Smooth muscle cell (in vitro differentiated cells): ENCODE measurements around the gene ROR1. TPM values are rescaled to one million over a fixed set of nuclear protein-coding genes. Genes with fewer than 3 reads are reported as not detected.

Source experiments
- DNase-seq: peaks from one replicate; lab custom pipeline; 2025; ENCODE audit not compliant: unreplicated experiment; lab: John Stamatoyannopoulos, UW
- H2AFZ ChIP-seq: fragments of 200-600 bp; sonication (generic); 2 replicates; pipeline ENCODE4 v1.6.0; 2016; ENCODE audit warnings: antibody characterized with exemption, low read depth, mild to moderate bottlenecking
- H3F3A ChIP-seq: fragments of 200-600 bp; sonication (generic); 2 replicates; pipeline ENCODE4 v1.6.0; 2017; ENCODE audit warnings: antibody characterized with exemption, low read depth
- H3K27ac ChIP-seq: fragments of 200-600 bp; sonication (generic); 2 replicates; pipeline ENCODE4 v1.5.1; 2016; ENCODE audit warnings: low read depth, mild to moderate bottlenecking
- H3K27me3 ChIP-seq: fragments of 200-600 bp; sonication (generic); 2 replicates; pipeline ENCODE4 v1.6.1; 2016; ENCODE audit warnings: low read depth, mild to moderate bottlenecking
- H3K36me3 ChIP-seq: fragments of 200-600 bp; sonication (generic); 2 replicates; pipeline ENCODE4 v1.5.1; 2016; ENCODE audit warnings: low read depth
- H3K4me1 ChIP-seq: fragments of 200-600 bp; sonication (generic); 2 replicates; pipeline ENCODE4 v1.5.1; 2016; ENCODE audit warnings: low read depth
- H3K4me2 ChIP-seq: fragments of 200-600 bp; sonication (generic); 2 replicates; pipeline ENCODE4 v1.6.0; 2016; ENCODE audit warnings: mild to moderate bottlenecking
- H3K4me3 ChIP-seq: fragments of 200-600 bp; sonication (generic); 2 replicates; pipeline ENCODE4 v1.5.1; 2016; ENCODE audit warnings: mild to moderate bottlenecking
- H3K79me2 ChIP-seq: fragments of 200-600 bp; sonication (generic); 2 replicates; pipeline ENCODE4 v1.6.0; 2016; ENCODE audit warnings: low read depth, mild to moderate bottlenecking
- H3K9ac ChIP-seq: fragments of 200-600 bp; sonication (generic); 2 replicates; pipeline ENCODE4 v1.6.0; 2016; ENCODE audit warnings: low read depth
- H3K9me3 ChIP-seq: fragments of 200-600 bp; sonication (generic); replicated peaks from 2 replicates; pipeline ENCODE4 v1.5.1; 2016; ENCODE audit warnings: low read depth
- H4K20me1 ChIP-seq: fragments of 200-600 bp; sonication (generic); 2 replicates; pipeline ENCODE4 v1.6.0; 2016; ENCODE audit warnings: low read depth
- CTCF ChIP-seq: fragments of 200-600 bp; sonication (generic); IDR thresholded peaks from 2 replicates; pipeline ENCODE4 v1.5.1; 2017; ENCODE audit warnings: borderline replicate concordance, mild to moderate bottlenecking, antibody characterized with exemption; ENCODE audit not compliant: insufficient read depth, poor library complexity, severe bottlenecking
- WGBS: methylation state at CpG from one replicate; pipeline ENCODE4 v1.1.7; 2016; ENCODE audit warnings: low lambda C conversion rate; 5-methylcytosine and 5-hydroxymethylcytosine counted together
- polyA plus RNA-seq: library from polyadenylated mRNA; unstranded; fragments of >200 nt; fragmentation: Nextera tagmentation; extraction: Ambion mirVana; gene quantifications from 2 replicates; pipeline ENCODE4 v1.2.1, GENCODE V29; 2016
- total RNA-seq: library from RNA; depleted of rRNA; stranded (reverse); fragments of >200 nt; gene quantifications from 2 replicates; pipeline ENCODE4 v1.2.3, GENCODE V29; 2014

The ROR1 gene
- total and polyA plus RNA-seq, 2 experiments from 2014 or later: 3.3 to 7.2 TPM

- no peak overlapping the region for H3K4me3 ChIP-seq
- H3F3A ChIP-seq: no peaks in the 10 kb centered on the region
- peaks cover 6% of the 10 kb centered on the region for H3K79me2 ChIP-seq
- DNase-seq: no peak
- no peaks in the 10 kb centered on the region for H3K36me3 ChIP-seq
- no peaks in the 10 kb centered on the region for H3K9me3 ChIP-seq
- H3K27me3 ChIP-seq: no peaks in the 10 kb centered on the region
- no peak overlapping the region for H3K4me2 ChIP-seq
- no peak for TF ChIP-seq CTCF
- H3K27ac ChIP-seq: no peak overlapping the region
- peaks cover 6% of the 10 kb centered on the region for H3K4me1 ChIP-seq
- H3K9ac ChIP-seq: no peak overlapping the region
- H2AFZ ChIP-seq: no peak overlapping the region
- no peaks in the 10 kb centered on the region for H4K20me1 ChIP-seq
- 92% methylated on average over 6 of the region's 6 CpGs for WGBS
Observed at GRCh38 chr1:63901094-63901493, 127.3 kb downstream of the ROR1 start.

GRCh38 chr1:63902844-63903589, 129.2 kb downstream of the ROR1 start:
- no peak for TF ChIP-seq CTCF
- DNase-seq: no peak
- H3K9me3 ChIP-seq: no peaks in the 10 kb centered on the region
- H3K4me3 ChIP-seq: no peak overlapping the region
- H3K4me1 ChIP-seq: peaks cover 6% of the 10 kb centered on the region
- no peaks in the 10 kb centered on the region for H4K20me1 ChIP-seq
- H2AFZ ChIP-seq: no peak overlapping the region
- WGBS: 67% methylated on average over 4 of the region's 4 CpGs
- H3F3A ChIP-seq: no peaks in the 10 kb centered on the region
- no peaks in the 10 kb centered on the region for H3K27me3 ChIP-seq
- no peak overlapping the region for H3K9ac ChIP-seq
- peaks cover under 1% of the 10 kb centered on the region for H3K79me2 ChIP-seq
- H3K27ac ChIP-seq: no peak overlapping the region
- H3K36me3 ChIP-seq: no peaks in the 10 kb centered on the region
- no peak overlapping the region for H3K4me2 ChIP-seq

GRCh38 chr1:63903947-63904610, 130.3 kb downstream of the ROR1 start:
- H3K27me3 ChIP-seq: no peaks in the 10 kb centered on the region

More at GRCh38 chr1:63903947-63904610, 130.3 kb downstream of the ROR1 start:
- no peak overlapping the region for H3K4me2 ChIP-seq
- no peak for DNase-seq
- 89% methylated on average over 5 of the region's 5 CpGs for WGBS
- H3K9ac ChIP-seq: no peak overlapping the region
- no peaks in the 10 kb centered on the region for H3K79me2 ChIP-seq
- H3K27ac ChIP-seq: no peak overlapping the region
- H4K20me1 ChIP-seq: no peaks in the 10 kb centered on the region
- H3K4me1 ChIP-seq: peaks cover 6% of the 10 kb centered on the region
- H3K36me3 ChIP-seq: no peaks in the 10 kb centered on the region
- no peaks in the 10 kb centered on the region for H3K9me3 ChIP-seq
- H2AFZ ChIP-seq: no peak overlapping the region
- H3F3A ChIP-seq: no peaks in the 10 kb centered on the region
- TF ChIP-seq CTCF: no peak
- no peak overlapping the region for H3K4me3 ChIP-seq
